GM12873 (cell line): ENCODE data around the gene LFNG.

ENCODE experiments used
- CTCF ChIP-seq: IDR thresholded peaks from 2 replicates; pipeline ENCODE4 v1.5.1; 2012; ENCODE audit warnings: low read depth, mild to moderate bottlenecking, moderate library complexity, low read length, control low read depth; ENCODE audit not compliant: insufficient read depth; ENCODE audit errors: missing control alignments

Gene LFNG

GRCh38 chr7:2553831-2554581 lies 34.4 kb downstream of the LFNG start:
- no peak for TF ChIP-seq CTCF

DNA sequence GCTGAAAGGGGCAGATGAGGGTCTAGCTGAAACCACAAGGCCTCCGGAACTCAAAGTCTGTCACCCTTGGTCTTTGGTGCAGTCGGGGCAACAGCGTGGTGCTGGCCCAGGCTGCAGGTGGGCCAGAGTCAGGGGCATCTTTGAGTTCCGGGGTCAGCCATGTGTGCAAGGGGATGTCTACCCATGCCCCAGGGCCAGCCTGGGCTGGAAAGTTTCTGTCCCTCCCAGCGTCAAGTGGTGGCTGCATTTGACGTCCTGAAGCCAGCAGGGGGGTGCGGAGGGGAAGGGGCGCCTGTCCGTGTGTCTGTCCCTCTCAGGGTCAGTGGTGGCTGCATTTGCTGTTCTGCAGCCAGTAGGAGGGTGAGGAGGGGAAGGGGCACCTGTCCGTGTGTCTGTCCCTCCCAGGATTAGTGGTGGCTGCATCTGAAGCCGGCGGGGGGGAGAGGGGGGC lies 35.1 kb downstream of the LFNG start:
- peak; percentile 10 for TF ChIP-seq CTCF

DNA sequence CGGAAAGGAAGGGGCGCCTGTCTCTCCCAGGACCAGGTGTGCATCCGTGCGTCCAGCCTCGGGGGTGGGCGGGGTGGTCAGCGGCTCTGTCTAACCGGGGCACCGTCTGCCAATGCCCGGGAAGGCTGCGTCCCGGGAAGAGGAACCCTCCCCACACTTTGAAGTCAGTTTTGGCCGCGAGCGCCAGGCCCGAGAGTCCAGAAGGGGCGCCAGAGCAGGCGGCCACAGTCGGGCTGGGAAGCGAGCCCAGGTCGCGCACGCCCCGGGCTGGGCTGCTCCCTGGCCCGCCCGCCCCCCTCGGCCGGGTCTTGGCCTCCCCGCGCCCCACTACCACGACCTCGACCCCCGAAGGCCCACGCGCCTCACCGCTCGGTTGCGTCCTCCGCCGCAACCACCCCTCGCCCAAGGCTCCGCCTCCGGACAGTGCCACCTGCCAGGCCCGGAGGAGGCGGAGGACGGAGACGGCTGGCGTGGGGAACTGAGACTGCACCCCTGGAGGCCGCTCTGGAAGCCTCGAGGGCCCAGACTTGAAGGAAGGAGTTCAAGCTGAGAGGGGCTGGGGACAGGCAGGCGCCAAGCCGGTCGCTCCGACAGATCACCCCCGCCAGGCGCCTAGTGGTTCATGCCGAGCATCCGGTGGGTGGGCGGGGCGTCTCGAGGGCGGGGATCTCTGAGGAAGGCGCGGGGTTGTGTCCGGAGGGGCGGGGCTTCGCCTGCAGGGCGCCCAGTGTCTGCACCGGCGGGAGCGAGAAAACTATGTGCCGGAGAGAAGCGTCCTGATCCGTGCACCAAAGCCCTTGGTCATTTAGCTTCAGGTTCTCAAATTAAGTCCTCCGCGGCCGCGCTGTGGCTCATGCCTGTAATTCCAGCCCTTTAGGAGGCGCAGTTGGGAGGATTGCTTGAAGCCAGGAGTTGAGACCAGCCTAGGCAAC lies 35.8 kb downstream of the LFNG start, which contains the start of gene BRAT1:
TSS of gene BRAT1 (minus strand) at position 404 of the 932 bp plus-strand sequence. CDS start 1,093 bp downstream, outside the sequence.
- TF ChIP-seq CTCF = peak; percentile 56

GRCh38 chr7:2558629-2559282 lies 39.2 kb downstream of the LFNG start, which contains the start of gene IQCE:
Gene IQCE, plus strand, starts transcription at chr7:2558979. Its CDS starts 203 bp downstream, at chr7:2559182.
- TF ChIP-seq CTCF = no peak

DNA sequence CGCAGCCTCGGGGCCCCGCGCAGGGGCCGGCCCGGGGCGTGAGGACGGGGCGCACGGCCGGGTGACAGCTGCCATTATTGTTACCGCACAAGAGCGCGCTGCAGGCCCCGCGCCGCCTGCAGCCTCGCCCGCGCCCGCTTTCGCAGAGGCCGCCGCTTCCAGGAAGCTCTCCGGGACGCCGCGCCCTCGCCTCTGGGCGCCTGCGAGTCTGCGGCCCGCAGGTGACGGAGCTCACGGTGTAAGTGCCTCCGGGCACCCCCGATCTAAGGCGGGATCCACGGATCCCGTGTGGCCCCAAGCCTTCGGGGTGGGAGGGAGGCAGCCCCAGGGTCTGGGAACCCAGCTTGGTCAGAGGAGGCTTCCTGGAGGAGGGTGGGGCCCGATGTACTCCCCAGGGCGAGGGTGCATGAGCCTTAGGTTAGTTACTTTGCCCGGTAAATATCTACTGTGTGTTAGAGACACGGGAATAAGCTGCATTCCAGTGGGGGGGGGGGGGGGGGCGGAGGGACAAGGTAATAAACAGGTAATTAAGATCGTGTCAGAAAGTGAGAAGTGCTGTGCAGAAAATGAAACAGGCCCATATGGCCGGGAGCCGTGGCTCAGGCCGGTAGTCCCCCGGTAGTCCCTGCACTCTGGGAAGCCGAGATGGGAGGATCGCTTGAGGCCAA lies 39.8 kb downstream of the LFNG start:
- TF ChIP-seq CTCF = no peak

DNA sequence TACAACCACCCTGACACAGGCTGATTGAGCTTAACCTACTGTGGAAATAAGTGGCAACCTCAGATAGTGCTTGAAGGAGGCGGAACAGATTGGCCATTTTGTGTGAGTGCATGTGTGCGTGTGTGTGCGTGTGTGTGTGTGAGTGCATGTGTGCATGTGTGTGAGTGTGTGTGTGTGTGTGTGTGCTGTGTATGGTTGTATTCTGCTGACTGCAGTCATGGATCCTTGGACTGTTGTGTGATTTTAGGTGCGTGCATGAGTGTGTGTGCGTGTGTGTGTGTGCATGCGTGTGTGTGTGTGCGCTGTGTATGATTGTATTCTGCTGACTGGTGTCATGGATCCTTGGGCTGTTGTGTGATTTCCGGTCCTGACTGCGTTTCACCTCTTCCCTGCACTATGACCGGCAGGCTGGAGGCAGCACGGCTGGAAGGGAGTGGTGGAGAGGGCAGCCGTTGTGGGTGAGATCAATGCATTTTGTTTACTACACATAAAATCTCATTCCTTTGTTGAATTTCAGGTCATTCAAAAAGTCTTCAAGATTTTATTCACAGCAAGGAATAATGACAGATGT lies 45.5 kb downstream of the LFNG start:
- TF ChIP-seq CTCF = no peak
